Pulmonary artery endothelial cell (primary cell): Measurements from ENCODE around the gene CFTR. TPM values are rescaled to one million over a fixed set of nuclear protein-coding genes. Genes with fewer than 3 reads are reported as not detected.
"Not testable (repeated sequence)": the region's sequence is repeated elsewhere in the genome, so short reads cannot be mapped to it uniquely, and the experiment has no call there.

Experiments used
- DNase-seq: peaks from one replicate; pipeline ENCODE4 v3.0.0-alpha.2; 2011; ENCODE audit warnings: low read depth, low spot score
- total RNA-seq: library from RNA; depleted of rRNA; stranded (reverse); fragments of >200 nt; gene quantifications from 2 replicates; pipeline ENCODE4 v1.2.3, GENCODE V29; 2014

The CFTR gene
- not detected in 2 replicates for total RNA-seq

GRCh38 chr7:117479225-117480054 lies at the start of gene CFTR:
Gene CFTR (plus strand): TSS chr7:117480025. CDS start chr7:117480095, 70 bp downstream.
- DNase-seq: no peak

GRCh38 chr7:117435475-117436043 lies 44.3 kb upstream of the CFTR start:
- DNase-seq: no peak

GRCh38 chr7:117444646-117445045 lies 35.2 kb upstream of the CFTR start:
- DNase-seq: no peak

GRCh38 chr7:117445206-117445605 lies 34.6 kb upstream of the CFTR start:
- DNase-seq: no peak

- no peak for DNase-seq
Measured at GRCh38 chr7:117446220-117446815, 33.5 kb upstream of the CFTR start.

GRCh38 chr7:117448655-117449054 lies 31.2 kb upstream of the CFTR start:
- DNase-seq: no peak

- no peak for DNase-seq
Measured at GRCh38 chr7:117458977-117459583, 20.7 kb upstream of the CFTR start.

- no peak for DNase-seq
Measured at GRCh38 chr7:117459735-117460134, 20.1 kb upstream of the CFTR start.

GRCh38 chr7:117460815-117461214 lies 19.0 kb upstream of the CFTR start:
- not testable (repeated sequence) for DNase-seq

GRCh38 chr7:117468174-117468573 lies 11.7 kb upstream of the CFTR start:
- DNase-seq: no peak

- no peak for DNase-seq
Measured at GRCh38 chr7:117470777-117471176, 9.0 kb upstream of the CFTR start.

GRCh38 chr7:117472335-117472734 lies 7.5 kb upstream of the CFTR start:
- no peak for DNase-seq

GRCh38 chr7:117476557-117477215 lies 3.1 kb upstream of the CFTR start:
- DNase-seq: no peak

- no peak for DNase-seq
Measured at GRCh38 chr7:117478836-117479224, 995 bp upstream of the CFTR start.

GRCh38 chr7:117480055-117480362 lies 184 bp downstream of the CFTR start:
- no peak for DNase-seq

- DNase-seq: no peak
Measured at GRCh38 chr7:117480978-117481377, 1.2 kb downstream of the CFTR start.

GRCh38 chr7:117485118-117485620 lies 5.3 kb downstream of the CFTR start:
- DNase-seq: no peak

- DNase-seq: no peak
Measured at GRCh38 chr7:117489016-117489415, 9.2 kb downstream of the CFTR start.

- no peak for DNase-seq
Measured at GRCh38 chr7:117489430-117489829, 9.6 kb downstream of the CFTR start.

GRCh38 chr7:117489911-117490310 lies 10.1 kb downstream of the CFTR start:
- no peak for DNase-seq

GRCh38 chr7:117492649-117493048 lies 12.8 kb downstream of the CFTR start:
- DNase-seq: no peak

- no peak for DNase-seq
Measured at GRCh38 chr7:117493460-117493859, 13.6 kb downstream of the CFTR start.
